Activated CD4-positive, CD25-positive, alpha-beta regulatory T cell treated with anti-CD3 and anti-CD28 coated beads, Interleukin-2, amount 50 U/mL, for 24 hours (primary cell): ENCODE results near the gene SLC6A19.

ENCODE experiments used
- ATAC-seq, 2 donors: fragments of 150-1000 bp; cut with Tn5 transposase; one replicate each; pipeline ENCODE4 v1.10.0; 2021; ENCODE audit warnings: mild to moderate bottlenecking in 1 of 2, moderate library complexity in 1 of 2

The SLC6A19 gene

GRCh38 chr5:1195916-1196315 lies 5.5 kb upstream of the SLC6A19 start:
- no peak for ATAC-seq

GRCh38 chr5:1196562-1196961 lies 4.8 kb upstream of the SLC6A19 start:
- ATAC-seq, result no peak

- ATAC-seq, result no peak
These were observed 3.3 kb upstream of the SLC6A19 start for GRCh38 chr5:1197876-1198666.

GRCh38 chr5:1199340-1199648 lies 2.1 kb upstream of the SLC6A19 start:
- ATAC-seq, result no peak

GRCh38 chr5:1199649-1200494 lies 1.5 kb upstream of the SLC6A19 start:
- ATAC-seq, result no peak

GRCh38 chr5:1200495-1201326 lies 684 bp upstream of the SLC6A19 start:
- ATAC-seq, result no peak

- ATAC-seq, result no peak
These were observed 817 bp downstream of the SLC6A19 start for GRCh38 chr5:1202026-1202797.

- no peak for ATAC-seq
These were observed 1.4 kb downstream of the SLC6A19 start for GRCh38 chr5:1202798-1203185.

- ATAC-seq, result no peak
These were observed 2.0 kb downstream of the SLC6A19 start for GRCh38 chr5:1203311-1203967.

GRCh38 chr5:1203968-1204692 lies 2.7 kb downstream of the SLC6A19 start:
- ATAC-seq, result no peak

GRCh38 chr5:1204693-1205242 lies 3.4 kb downstream of the SLC6A19 start:
- ATAC-seq, result no peak

GRCh38 chr5:1205255-1206180 lies 4.1 kb downstream of the SLC6A19 start:
- no peak for ATAC-seq

- no peak for ATAC-seq
These were observed 5.4 kb downstream of the SLC6A19 start for GRCh38 chr5:1206521-1207412.

GRCh38 chr5:1207555-1207954 lies 6.2 kb downstream of the SLC6A19 start:
- no peak for ATAC-seq

- no peak for ATAC-seq
These were observed 6.9 kb downstream of the SLC6A19 start for GRCh38 chr5:1208221-1208742.

- no peak for ATAC-seq
These were observed 7.5 kb downstream of the SLC6A19 start for GRCh38 chr5:1208743-1209488.

GRCh38 chr5:1209489-1209852 lies 8.1 kb downstream of the SLC6A19 start:
- no peak for ATAC-seq
